Measurements from ENCODE around the gene CDK5R1. TPM values are rescaled to one million over a fixed set of nuclear protein-coding genes. Genes with fewer than 3 reads are reported as not detected.

Gene CDK5R1
- total RNA-seq, 1 experiment from 2014 or later: 2.5 TPM

DNA sequence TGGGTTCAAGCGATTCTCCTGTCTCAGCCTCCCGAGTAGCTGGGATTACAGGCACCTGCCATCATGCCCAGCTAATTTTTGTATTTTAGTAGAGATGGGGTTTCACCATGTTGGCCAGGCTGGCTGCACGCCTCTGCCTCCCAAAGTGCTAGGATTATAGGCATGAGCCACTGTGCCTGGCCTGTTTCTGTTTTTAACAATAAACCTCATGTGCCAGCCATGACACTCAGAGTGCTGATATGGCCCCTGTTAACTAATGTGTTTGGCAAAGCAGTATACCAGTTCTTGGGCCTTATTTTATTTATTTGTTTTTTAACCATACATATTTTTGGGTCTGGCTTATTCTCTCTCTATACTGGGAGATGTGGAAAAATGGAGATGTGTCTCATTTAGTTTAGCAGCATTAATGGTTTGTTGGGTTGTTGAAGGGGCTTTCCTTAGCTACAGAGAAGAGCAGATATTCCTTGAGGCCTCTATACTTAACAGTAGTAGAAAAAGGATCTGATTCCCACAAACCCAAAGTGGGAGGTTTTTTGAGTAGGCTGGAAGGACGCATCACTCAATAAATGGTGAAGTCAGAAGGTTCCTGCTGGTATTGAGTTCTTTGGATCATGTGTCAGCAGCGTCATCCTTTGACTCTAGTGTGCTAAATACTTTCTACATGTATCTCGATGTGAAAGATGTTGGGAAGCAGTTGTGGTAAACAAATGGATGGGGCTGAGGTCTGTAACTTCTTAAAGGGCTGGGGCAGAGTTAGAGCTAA is 16.2 kb upstream of the CDK5R1 start:
- no peak for DNase-seq (ENCODE audit: extremely low read depth, low read depth)

DNA sequence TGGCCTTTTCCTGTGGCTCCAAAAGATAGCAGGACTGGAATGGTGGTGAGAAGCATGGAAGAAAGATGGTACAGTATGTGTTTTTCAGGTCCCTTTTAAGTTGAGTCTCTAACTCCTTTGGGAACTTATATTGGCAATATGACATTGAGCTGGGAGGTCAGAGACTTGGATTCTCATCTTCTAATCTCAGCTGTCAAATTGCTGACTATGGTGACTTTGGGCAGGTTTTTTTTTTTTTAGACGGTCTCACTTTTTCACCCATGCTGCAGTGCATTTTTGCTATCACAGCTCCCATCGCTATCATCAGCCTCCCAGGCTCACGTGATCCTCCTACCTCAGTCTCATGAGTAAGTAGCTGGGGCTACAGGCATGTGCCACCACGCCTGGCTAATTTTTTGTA is 15.1 kb upstream of the CDK5R1 start:
- no peak for DNase-seq (ENCODE audit: extremely low read depth, low read depth)

DNA sequence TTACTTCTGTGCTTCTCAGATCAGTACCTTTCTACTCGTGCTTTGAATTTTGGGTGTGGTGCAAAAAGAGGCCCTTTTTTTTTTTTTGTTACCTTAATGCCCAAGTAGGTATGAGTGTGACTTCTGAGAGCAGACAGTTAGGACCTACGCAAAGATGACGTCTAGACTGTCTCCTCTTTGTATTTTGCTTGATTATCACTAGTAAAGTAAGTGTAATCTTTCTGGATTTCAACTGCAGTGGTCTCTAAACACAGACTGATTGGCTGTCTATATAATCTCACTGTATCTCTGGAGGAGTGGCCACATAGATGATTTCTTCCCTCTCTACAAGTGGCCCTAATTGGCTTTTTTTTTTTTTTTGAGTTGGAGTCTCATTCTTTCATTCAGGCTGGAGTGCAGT is 11.5 kb upstream of the CDK5R1 start:
- DNase-seq (ENCODE audit: extremely low read depth, low read depth): no peak

DNA sequence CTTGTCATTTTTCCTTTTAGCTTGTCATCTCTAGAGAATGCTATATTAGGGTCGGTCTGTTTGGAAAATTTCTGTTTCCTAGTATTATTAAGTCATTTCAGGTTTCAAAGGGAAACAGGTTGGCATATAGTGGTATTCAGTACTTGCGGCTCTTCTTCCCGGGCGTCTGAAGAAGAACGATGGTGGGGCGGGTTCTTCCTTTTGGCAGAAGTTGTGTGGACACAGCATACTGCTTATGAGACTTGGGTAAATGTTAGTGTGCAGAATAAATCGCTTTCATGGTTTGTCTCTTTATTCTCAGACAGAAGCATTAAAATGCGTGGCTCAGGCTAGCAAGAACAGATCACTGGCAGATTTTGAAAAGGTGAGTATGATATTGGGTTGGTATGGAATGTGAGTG is 9.6 kb upstream of the CDK5R1 start:
- no peak for DNase-seq (ENCODE audit: extremely low read depth, low read depth)

DNA sequence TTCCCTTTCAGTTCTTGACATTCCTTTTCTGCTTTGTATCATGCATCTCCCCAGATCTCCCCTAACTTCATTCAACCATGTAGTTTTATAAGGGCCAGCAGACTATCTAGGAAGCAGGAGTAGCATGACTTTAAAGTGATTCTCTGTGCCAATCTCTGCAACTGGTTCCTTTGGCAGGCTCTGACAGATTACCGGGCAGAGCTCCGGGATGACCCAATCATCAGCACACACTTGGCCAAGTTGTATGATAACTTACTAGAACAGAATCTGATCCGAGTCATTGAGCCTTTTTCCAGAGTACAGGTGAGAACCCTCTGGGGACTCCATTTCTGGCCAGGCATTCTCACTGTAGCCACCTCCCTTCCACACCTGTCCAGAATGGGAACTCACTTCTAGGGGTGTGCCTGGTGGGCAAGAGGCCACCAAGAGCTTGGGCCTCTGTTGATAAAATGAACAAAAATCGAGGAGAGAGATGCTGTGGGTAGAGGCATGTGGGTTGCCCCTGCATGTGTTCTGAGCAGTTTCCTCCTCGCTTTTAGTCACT is 7.6 kb upstream of the CDK5R1 start:
- no peak for DNase-seq (ENCODE audit: extremely low read depth, low read depth)

DNA sequence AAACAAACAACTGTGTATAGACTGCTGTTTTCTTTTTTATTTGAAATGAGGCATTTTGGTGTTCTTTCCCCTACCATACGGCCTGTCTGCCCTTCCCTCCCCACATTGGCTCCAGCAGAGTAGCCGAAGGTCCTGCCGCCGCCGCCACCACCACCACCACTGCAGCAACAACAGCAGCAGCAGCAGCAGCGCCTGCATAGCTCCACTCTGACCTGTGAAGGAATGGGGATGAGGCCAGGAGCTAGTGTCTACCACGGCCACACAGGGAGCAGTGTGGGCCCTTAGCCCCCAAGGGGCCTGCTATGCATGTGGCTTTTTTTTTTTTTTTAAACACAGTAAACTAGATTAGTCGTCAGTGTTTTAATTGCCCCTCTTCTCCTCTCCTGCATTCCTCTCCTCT is 5.6 kb upstream of the CDK5R1 start:
- DNase-seq (ENCODE audit: extremely low read depth, low read depth): no peak

DNA sequence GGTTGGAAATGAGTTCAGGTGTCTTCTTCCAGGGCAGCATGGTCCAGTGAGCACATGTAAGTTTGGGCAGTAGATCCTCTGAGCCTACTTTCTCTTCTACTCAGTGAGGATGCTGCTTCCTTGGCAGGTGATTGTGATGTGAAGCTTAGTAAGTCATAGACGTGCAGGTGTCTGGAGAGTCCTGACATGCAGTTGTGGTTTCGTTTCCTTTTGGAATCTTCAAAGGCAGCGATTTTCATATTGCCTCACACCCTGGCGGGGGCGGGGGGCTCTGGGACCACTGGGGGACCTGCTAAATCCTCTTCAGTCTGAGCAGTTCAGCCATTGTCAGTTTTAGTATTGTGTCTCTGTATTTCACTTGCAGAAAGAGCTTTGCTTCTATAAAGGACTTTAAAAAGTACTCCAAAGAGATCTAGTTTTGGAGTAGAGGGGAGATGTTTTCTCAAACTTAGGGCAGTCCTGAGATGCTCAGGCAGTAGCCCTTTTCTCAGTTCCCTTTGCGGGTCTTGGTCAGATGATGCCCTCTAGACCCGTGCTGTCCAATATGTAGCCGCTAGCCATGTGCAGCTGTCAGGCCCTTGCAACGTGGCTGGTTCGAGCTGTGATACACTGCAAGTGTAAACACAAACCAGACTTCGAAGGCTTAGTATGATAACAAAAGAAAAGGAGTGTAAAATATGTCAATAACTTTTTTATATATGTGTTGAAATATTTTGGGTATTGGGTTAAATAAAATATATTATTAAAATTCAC is 4.0 kb upstream of the CDK5R1 start:
- DNase-seq (ENCODE audit: extremely low read depth, low read depth): no peak

DNA sequence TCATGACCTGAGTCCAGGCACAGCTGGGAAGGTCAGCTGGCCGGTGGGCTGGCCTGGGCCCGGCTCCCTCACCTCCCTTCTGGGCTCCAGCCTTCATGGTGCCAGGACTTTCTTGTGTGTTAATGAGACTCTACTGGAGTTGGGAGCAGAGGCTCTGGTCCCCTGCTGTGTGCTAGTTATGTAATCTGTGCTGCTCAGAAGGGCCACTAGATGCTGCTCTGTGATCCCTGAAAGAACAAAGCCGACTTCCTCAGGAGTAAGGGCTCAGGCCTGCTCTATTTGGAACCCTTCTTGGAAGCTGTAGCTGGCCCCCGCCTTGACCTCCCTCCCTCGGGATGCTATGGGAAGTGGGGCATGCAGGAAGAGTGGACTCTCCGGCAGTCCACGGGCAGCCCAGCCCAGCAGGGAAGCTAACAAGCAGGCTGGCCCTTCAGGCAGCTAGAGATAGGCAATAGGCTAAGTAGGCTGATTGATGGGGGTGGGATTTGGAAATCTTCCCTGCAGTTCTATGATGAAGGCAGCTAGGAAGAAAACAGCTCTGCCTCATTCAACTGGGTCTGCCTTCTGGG is 3.3 kb upstream of the CDK5R1 start:
- DNase-seq (ENCODE audit: extremely low read depth, low read depth): peak; percentile 62

DNA sequence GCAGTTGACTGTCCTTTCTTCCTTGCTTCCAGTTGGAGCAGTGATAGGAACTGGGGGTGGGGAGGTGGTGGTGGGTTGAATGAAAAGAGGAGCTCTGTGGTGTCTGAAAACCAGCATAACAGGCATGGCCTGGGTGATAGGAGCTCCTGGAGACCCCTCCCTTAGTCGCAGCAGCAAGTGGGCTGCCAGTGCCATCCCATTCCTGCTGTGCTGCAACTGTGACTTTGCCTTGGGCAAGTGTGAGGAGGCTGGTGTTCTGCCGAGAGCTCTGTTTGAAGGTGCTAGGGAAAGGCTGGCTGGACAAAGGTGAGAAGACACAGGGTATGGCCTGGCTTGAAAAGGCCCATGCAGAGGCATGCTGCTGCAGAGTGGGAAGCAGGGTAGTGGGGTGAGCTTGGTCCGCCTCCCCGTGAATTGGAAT is 2.7 kb upstream of the CDK5R1 start:
- no peak for DNase-seq (ENCODE audit: extremely low read depth, low read depth)

DNA sequence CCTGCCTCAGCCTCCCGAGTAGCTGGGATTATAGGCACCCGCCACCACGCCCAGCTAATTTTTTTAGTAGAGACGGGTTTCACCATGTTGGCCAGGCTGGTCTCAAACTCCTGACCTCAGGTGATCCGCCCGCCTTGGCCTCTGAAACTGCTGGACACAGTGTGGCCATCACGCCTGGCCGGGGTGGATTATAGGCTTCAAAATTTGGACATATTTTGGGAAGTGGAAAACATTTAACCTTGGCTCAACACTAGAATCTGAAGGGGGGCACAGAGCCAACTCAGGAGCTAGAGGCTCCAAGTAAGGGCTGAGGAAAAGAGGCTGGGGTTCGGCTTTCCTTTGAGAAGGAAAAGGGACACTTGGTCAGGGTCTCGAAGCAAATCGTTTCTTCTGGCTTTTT is 2.2 kb upstream of the CDK5R1 start:
- DNase-seq (ENCODE audit: extremely low read depth, low read depth): no peak

DNA sequence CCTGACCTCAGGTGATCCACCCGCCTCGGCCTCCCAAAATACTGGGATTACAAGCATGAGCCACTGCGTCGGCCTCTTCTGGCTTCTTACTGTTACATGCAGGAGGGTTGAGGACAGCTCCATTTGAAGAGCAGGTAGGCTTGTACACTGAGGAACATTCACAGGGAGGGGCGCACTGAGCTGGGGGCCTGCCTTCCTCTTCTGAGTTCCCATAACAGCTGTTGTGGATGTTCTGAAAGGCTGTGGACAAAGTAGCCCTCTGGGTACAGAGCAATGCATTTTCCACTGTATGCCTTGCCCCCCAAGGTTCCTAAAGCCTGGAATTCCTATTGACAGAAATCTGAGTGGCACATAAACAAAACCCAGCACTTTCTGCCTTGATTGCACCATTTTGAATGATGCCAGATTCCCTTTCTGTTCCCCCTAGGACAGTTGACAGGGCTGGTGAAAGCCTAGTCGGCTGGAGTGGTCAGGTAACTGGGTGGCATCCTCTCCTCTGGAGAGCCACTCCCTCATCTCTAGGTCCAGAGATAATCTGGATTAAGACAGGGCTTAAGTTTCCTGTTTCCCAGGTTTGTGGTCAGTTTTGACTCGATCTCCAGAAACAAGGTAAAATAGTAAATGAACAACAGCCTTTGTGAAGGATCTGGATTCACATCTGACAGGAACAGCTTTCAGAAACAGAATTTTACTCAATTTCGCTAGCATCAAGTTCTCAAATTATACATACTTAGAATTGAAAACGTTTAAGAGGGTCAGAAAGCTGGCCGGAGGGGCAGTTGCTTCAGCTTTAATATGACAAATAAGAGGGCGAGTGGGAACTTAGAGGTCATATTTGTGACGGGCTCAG is 1.3 kb upstream of the CDK5R1 start:
- DNase-seq (ENCODE audit: extremely low read depth, low read depth): no peak

DNA sequence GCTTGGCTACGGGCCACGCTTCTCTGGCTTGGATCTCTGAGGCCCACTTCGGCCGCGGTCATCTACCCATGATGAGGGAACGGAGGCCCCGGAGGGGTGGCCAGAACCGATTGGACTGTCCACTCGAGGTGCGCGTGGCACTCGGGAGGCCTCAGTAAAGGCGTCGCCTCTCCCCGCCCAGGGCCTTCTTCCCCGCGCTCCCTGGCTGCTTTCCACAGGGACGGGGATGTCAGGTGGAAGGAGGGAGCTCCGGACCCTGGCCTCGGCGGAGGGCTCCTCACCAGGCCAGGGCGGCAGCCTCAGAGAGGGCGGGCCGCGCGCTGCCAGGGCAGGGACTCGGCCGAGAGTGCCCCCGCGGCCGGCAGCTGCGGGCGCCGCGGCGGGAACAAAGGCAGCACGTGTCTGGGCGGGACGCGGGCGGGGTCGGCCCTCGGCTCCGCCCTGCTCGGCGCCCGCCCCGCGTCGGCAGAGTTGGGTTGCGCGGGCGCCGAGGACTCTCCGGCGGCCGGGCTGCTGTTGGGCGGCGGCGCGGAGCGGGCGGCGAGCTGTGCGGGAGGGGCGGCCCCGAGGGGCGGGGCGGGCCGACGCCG is 587 bp upstream of the CDK5R1 start:
- peak; percentile 64 for DNase-seq (ENCODE audit: extremely low read depth, low read depth)

DNA sequence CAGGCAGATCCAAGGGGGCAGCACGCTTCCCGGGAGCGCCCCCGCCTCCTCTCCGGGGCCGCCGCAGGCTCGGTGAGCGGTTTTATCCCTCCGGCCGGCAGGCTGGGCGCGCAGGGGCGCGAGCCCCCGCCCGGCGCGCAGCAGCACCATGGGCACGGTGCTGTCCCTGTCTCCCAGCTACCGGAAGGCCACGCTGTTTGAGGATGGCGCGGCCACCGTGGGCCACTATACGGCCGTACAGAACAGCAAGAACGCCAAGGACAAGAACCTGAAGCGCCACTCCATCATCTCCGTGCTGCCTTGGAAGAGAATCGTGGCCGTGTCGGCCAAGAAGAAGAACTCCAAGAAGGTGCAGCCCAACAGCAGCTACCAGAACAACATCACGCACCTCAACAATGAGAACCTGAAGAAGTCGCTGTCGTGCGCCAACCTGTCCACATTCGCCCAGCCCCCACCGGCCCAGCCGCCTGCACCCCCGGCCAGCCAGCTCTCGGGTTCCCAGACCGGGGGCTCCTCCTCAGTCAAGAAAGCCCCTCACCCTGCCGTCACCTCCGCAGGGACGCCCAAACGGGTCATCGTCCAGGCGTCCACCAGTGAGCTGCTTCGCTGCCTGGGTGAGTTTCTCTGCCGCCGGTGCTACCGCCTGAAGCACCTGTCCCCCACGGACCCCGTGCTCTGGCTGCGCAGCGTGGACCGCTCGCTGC is 832 bp downstream of the CDK5R1 start:
- DNase-seq (ENCODE audit: extremely low read depth, low read depth): no peak

DNA sequence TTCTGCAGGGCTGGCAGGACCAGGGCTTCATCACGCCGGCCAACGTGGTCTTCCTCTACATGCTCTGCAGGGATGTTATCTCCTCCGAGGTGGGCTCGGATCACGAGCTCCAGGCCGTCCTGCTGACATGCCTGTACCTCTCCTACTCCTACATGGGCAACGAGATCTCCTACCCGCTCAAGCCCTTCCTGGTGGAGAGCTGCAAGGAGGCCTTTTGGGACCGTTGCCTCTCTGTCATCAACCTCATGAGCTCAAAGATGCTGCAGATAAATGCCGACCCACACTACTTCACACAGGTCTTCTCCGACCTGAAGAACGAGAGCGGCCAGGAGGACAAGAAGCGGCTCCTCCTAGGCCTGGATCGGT is 1.4 kb downstream of the CDK5R1 start:
- no peak for DNase-seq (ENCODE audit: extremely low read depth, low read depth)

DNA sequence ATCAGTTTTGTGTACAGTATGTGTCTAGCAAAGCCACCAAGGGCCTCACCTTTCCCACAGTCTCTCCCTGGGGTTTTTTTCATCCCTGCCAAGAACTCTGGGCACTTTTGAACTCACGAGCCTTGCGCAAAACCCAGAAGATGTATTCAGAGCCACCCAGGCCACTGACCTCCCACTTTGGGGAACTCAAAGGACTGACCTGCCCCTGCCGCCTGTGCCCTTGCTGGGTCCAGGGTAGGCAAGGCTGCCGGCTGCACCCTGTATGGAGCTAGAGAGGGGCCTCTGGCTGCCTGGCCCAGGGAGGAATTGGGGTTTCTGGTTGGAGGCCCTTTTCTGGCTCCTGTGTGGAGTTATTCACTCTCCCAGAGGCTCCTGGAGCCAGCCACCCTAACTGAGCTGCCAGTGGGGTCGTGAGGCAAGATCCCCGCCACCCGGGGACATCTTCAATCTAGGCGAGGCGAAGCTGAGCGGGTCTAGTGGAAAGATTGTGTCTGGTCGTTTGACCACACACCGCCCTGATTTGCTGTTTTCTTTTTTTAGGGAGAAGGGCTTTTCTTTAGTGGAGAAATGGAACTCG is 1.9 kb downstream of the CDK5R1 start:
- no peak for DNase-seq (ENCODE audit: extremely low read depth, low read depth)

DNA sequence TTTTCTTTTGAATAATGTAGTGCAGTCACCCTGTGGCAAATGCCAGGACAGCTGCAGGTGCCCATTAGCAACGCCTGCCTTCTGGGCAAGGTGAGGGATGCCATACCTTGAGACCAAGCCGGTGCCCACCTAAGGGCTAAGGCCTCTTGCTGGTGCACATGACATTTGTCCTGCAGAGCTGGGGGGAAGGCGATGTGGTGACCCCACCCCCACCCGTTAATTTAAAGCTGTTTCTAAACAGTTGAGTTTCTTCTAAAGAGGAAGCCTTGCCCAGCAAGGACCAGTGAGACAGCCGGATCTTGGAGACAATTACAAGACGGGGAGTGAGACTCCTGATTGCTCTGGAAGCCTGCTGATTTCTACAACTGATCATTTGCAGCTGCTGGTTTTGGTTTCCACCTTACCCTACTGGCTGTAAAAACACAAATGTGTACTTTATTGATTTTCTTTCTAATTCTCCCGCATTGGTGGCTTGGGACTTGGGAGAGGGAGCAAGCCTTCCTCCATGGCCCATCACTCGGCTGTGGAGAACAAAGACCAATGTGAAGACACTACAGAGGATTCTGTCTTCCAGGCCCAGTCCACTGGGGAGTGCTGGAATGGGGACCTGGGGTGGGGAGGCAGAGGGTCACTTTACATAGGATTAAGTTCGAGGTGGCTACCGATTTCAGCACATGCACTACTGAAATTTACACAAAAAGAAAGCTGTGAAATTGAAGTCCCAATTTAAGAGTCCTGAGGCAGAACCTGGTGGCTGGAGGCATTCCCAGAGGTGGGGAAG is 2.7 kb downstream of the CDK5R1 start:
- no peak for DNase-seq (ENCODE audit: extremely low read depth, low read depth)

DNA sequence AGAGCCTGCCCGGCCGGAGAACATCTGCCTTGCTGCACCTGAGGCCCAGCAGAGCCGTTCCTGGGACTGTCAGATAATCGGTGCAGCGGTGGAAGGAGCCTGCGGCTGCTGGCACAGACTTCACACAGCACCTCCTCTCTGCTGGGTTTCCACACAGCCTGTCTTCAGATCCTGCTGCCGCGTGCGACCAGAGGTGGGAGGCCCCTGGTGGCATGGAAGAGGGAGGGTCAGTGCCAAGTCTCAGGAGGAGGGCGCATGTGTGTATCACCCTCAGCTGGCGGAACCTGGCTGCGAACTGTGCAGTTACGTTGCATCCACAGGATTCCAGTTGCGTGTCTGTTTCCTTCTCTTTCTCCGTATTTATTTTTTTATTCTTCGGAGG is 3.3 kb downstream of the CDK5R1 start:
- no peak for DNase-seq (ENCODE audit: extremely low read depth, low read depth)

DNA sequence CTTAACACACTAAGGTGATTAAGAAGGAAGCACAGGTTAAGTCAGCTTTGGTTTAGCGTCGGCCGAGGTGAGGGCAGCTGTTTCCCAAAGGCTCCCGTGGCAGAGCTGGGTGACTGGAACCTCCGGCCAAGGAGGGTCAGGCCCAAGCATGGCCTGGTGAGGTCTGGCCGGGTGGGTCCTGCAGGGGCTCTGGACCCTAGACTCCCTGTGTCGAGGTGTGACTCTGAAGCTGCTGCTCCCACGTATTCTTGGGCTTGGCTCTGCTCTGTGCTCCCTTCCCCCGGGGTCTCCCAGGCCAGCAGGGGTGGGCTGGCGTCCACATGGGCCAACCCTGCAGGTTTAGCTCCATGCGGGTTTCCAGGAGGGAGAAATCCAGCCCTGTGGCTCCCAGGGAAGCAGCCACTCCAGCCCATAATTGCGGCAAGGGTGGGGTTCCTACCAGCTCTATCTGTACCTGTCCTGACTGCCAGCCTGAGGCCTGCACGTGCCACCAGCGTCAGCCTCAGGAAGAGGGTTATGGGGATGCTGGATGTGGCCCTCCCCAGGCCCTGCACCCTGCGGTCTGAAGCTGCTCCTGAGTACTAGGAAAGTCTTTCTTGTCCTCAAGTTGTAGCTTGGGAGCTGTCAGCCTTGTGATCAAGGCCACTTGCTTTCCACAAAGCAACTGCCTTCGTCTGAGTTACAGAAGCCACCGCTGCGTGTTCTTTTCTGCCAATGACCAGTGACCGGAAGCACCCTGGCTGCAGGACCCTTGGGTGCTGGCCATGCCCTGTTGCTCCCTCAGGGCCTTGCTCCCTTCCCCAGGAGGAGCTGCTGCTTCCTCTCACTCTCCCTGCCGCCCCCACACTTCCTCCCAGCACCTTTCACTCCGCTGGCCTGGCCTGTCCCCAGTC is 4.8 kb downstream of the CDK5R1 start:
- DNase-seq (ENCODE audit: extremely low read depth, low read depth): no peak
